Gastroesophageal sphincter (tissue), 4 donors: ENCODE measurements around the gene CLEC10A. TPM values are rescaled to one million over a fixed set of nuclear protein-coding genes. Genes with fewer than 3 reads are reported as not detected.

Experiments used
- ATAC-seq: fragments of 150-250 bp; one replicate; pipeline ENCODE4 v1.9.1; 2016; ENCODE audit warnings: mild to moderate bottlenecking, moderate library complexity
- H3K27ac ChIP-seq, 4 donors: fragments of 200-600 bp; sonication (generic) in 3 of 4; 1 replicate in 3 of 4; 2 replicates in 1 of 4; pipeline ENCODE4 v1.5.1; 2016 to 2019
- H3K27me3 ChIP-seq: fragments of 200-600 bp; sonication (generic); one replicate; pipeline ENCODE4 v1.5.1; 2019
- H3K36me3 ChIP-seq, 2 donors: fragments of 200-600 bp; sonication (generic); one replicate each; pipeline ENCODE4 v1.5.1; 2019; ENCODE audit warnings: control low read depth in 1 of 2
- H3K4me1 ChIP-seq, 3 donors: fragments of 200-600 bp; sonication (generic); 1 replicate in 2 of 3; 2 replicates in 1 of 3; pipeline ENCODE4 v1.5.1; 2016 to 2019; ENCODE audit warnings: control low read depth in 2 of 3
- H3K4me3 ChIP-seq, 2 donors: fragments of 200-600 bp; sonication (generic); one replicate each; pipeline ENCODE4 v1.5.1; 2019; ENCODE audit warnings: mild to moderate bottlenecking in 1 of 2, moderate library complexity in 1 of 2
- H3K9me3 ChIP-seq, 3 donors: fragments of 200-600 bp; sonication (generic); one replicate each; pipeline ENCODE4 v1.5.1; 2017 to 2019; ENCODE audit warnings: control low read depth in 2 of 3
- EP300 ChIP-seq: sonication (generic); formaldehyde crosslinking; IDR thresholded peaks from one replicate; pipeline ENCODE4 v1.6.1; 2017; ENCODE audit warnings: antibody characterized with exemption, mild to moderate bottlenecking
- POLR2A ChIP-seq, 2 donors: fragments of 450-650 bp; IDR thresholded peaks; one replicate each; pipeline ENCODE4 v1.6.1; 2017; ENCODE audit warnings: antibody characterized with exemption in 2 of 2, mild to moderate bottlenecking in 2 of 2, moderate library complexity in 1 of 2
- POLR2AphosphoS5 ChIP-seq: sonication (generic); formaldehyde crosslinking; IDR thresholded peaks from one replicate; pipeline ENCODE4 v1.6.1; 2017; ENCODE audit warnings: antibody characterized with exemption
- WGBS, 2 donors: methylation state at CpG; one replicate each; pipeline ENCODE4 v1.1.5; 2018; ENCODE audit warnings: low coverage in 1 of 2; 5-methylcytosine and 5-hydroxymethylcytosine counted together
- total RNA-seq, 4 donors: library from RNA; depleted of rRNA; stranded (reverse); fragments of >200 nt; gene quantifications; one replicate each; pipeline ENCODE4 v1.1.0, GENCODE V29; 2016
- TF ChIP-seq, protein P1 (sequence below), 4 experiments: fragments of 200-600 bp in 2 of 4; fragments of 450-650 bp in 2 of 4; sonication (generic) in 1 of 4; IDR thresholded peaks; one replicate each; pipeline ENCODE4 v1.5.1; 2017 to 2019; ENCODE audit warnings: antibody characterized with exemption in 4 of 4, mild to moderate bottlenecking in 2 of 4, moderate library complexity in 2 of 4

The CLEC10A gene
- total RNA-seq, 4 donors from 2014 or later, result 3.8 to 25.6 (median 11.3) TPM

DNA sequence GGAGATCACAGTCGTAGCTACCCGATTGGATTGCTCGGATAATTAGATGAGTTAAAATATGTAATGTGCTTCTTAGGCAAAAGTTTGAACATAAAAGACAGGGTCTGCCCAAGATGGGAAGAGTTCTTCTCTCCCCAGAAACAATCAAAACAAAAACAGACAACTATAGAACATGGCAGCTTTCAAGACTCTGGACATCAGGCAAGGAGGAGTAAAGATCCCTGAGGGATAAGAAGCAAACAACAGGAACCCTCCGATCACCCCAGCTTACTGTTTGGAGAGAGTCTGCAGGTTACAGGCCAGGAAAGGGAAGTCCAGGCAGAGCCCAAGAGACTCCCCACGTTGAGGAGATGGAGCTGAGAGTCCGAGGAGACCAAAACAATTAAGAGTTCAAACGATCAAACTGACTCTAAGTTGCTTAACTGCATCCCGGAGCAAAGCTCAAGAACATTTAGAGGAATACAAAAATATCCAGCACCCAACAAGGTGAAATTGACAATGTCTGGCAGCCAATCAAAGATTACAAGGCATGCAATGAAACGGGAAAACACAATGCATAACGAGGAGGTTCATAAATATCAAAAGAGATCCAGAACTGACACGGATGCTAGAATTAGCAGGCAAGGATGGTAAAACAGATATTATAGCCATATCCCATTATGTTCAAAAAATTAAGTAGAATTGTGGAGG, 30.7 kb upstream of the CLEC10A start:
- H3K27me3 ChIP-seq, result peaks cover 81% of the 10 kb centered on the region
- no peak overlapping the region for H3K27ac ChIP-seq
- no peak for ATAC-seq
- H3K36me3 ChIP-seq, result no peaks in the 10 kb centered on the region
- 39 to 49% methylated on average over 8 to 10 of the region's 11 CpGs for WGBS, 2 donors
- no peaks in the 10 kb centered on the region for H3K9me3 ChIP-seq
- no peaks in the 10 kb centered on the region for H3K4me1 ChIP-seq
- H3K4me3 ChIP-seq, result no peak overlapping the region
- TF ChIP-seq EP300 (no peak), POLR2AphosphoS5 (no peak), POLR2A (IDR thresholded peaks at IDR 0.05) (no peak)
- TF ChIP-seq, protein P1, sequence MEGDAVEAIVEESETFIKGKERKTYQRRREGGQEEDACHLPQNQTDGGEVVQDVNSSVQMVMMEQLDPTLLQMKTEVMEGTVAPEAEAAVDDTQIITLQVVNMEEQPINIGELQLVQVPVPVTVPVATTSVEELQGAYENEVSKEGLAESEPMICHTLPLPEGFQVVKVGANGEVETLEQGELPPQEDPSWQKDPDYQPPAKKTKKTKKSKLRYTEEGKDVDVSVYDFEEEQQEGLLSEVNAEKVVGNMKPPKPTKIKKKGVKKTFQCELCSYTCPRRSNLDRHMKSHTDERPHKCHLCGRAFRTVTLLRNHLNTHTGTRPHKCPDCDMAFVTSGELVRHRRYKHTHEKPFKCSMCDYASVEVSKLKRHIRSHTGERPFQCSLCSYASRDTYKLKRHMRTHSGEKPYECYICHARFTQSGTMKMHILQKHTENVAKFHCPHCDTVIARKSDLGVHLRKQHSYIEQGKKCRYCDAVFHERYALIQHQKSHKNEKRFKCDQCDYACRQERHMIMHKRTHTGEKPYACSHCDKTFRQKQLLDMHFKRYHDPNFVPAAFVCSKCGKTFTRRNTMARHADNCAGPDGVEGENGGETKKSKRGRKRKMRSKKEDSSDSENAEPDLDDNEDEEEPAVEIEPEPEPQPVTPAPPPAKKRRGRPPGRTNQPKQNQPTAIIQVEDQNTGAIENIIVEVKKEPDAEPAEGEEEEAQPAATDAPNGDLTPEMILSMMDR (IDR thresholded peaks at IDR 0.05), result no peak

DNA sequence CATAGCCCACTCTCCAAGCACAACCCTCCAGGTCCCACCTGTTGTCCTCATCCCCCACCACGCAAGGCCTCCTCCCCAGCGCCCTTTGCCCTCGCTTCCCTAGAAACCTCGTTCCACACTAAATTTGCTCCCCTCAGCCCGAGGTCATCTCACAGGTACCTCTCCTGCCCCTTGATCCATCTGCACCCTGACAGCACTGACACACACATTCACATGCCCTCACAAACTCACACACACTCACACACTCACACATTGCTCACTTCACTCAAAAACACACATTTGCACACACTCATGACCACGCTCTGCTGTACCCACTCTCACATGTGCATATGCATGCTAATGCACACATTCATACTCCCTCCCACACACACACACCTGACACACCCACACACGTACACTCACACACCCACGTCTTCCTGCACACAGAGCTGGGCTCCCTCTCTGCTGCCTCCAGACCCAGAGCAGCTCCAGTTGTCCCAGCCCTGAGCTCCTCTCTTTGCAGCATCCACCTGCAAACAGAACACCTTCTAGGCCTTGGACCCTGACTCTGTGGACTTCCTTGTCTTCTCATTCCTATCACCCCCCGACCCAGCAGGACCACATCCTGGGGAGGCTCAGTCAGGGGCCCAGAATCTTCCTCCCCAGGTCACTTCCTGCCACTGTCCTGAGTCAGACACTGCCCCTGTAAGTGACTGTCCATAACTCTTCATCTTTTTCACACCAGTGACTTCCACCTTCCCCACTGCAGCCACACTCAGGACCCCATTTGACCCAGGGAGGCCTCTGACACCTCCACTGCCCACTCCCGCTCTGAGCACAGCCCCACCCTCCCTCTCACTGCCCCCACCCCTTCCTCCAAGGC, 29.6 kb upstream of the CLEC10A start:
- H3K9me3 ChIP-seq, result no peaks in the 10 kb centered on the region
- H3K4me3 ChIP-seq, result no peak overlapping the region
- WGBS, 2 donors, result 69 to 75% methylated on average over 8 to 10 of the region's 10 CpGs
- H3K27me3 ChIP-seq, result peaks cover 85% of the 10 kb centered on the region
- H3K4me1 ChIP-seq, result no peaks in the 10 kb centered on the region
- TF ChIP-seq EP300 (no peak), POLR2AphosphoS5 (no peak), POLR2A (IDR thresholded peaks at IDR 0.05) (no peak)
- TF ChIP-seq, protein P1 (IDR thresholded peaks at IDR 0.05), result no peak
- H3K27ac ChIP-seq, result no peak overlapping the region
- no peaks in the 10 kb centered on the region for H3K36me3 ChIP-seq
- no peak for ATAC-seq

- no peaks in the 10 kb centered on the region for H3K9me3 ChIP-seq
- WGBS, 2 donors, result 93 to 100% methylated on average over 2 to 3 of the region's 9 CpGs
- no peaks in the 10 kb centered on the region for H3K4me1 ChIP-seq
- peaks cover 85% of the 10 kb centered on the region for H3K27me3 ChIP-seq
- H3K4me3 ChIP-seq, result no peak overlapping the region
- no peaks in the 10 kb centered on the region for H3K36me3 ChIP-seq
- no peak for ATAC-seq
- no peak overlapping the region for H3K27ac ChIP-seq
- TF ChIP-seq, protein P1 (IDR thresholded peaks at IDR 0.05), result no peak
- TF ChIP-seq EP300, result no peak
- no peak for TF ChIP-seq POLR2A (IDR thresholded peaks at IDR 0.05)
- no peak for TF ChIP-seq POLR2AphosphoS5
These were observed 28.9 kb upstream of the CLEC10A start for GRCh38 chr17:7108981-7109380.

- peaks cover 83% of the 10 kb centered on the region for H3K27me3 ChIP-seq
- ATAC-seq, result no peak
- H3K36me3 ChIP-seq, result no peaks in the 10 kb centered on the region
- no peak overlapping the region for H3K27ac ChIP-seq
- TF ChIP-seq, protein P1 (IDR thresholded peaks at IDR 0.05), result no peak
- TF ChIP-seq EP300, result no peak
- TF ChIP-seq POLR2A (IDR thresholded peaks at IDR 0.05), result no peak
- no peak for TF ChIP-seq POLR2AphosphoS5
- 78 to 92% methylated on average over 2 of the region's 10 CpGs for WGBS, 2 donors
- H3K9me3 ChIP-seq, result no peaks in the 10 kb centered on the region
- no peaks in the 10 kb centered on the region for H3K4me1 ChIP-seq
- no peak overlapping the region for H3K4me3 ChIP-seq
These were observed 28.5 kb upstream of the CLEC10A start for GRCh38 chr17:7108560-7108925.
